Mammary epithelial cell (primary cell): Measurements from ENCODE around the gene MAN2A2.

Experiments
- CTCF ChIP-seq, 2 donors: IDR thresholded peaks in 1 of 2; conservative IDR thresholded peaks in 1 of 2; 2 replicates each; pipeline ENCODE4 v1.5.1; 2011 to 2012; ENCODE audit warnings: inconsistent platforms in 2 of 2, low read length in 2 of 2, mild to moderate bottlenecking in 2 of 2, control low read depth in 1 of 2, low read depth in 1 of 2; ENCODE audit not compliant: insufficient read depth in 1 of 2; ENCODE audit errors: extremely low read depth in 1 of 2
- EZH2 ChIP-seq: IDR thresholded peaks from 2 replicates; pipeline ENCODE4 v1.6.1; 2012; ENCODE audit warnings: low read length, inconsistent platforms, borderline replicate concordance

- TF ChIP-seq CTCF (conservative IDR thresholded peaks at IDR 0.05 in 1 of 2, IDR thresholded peaks at IDR 0.05 in 1 of 2; ENCODE audit: extremely low read depth in 1 of 2, insufficient read depth in 1 of 2, low read depth in 1 of 2, low read length in 2 of 2): no peak
- no peak for TF ChIP-seq EZH2
These were observed 44.7 kb downstream of the MAN2A2 start for GRCh38 chr15:90947577-90948357.
